Thyroid gland (tissue), 4 donors: ENCODE measurements around the gene S100A7A.

Experiments
- CTCF ChIP-seq, 6 experiments: fragments of 200-600 bp in 3 of 6; fragments of 450-650 bp in 3 of 6; sonication (generic) in 3 of 6; IDR thresholded peaks; one replicate each; pipeline ENCODE4 v1.5.1; 2016 to 2019; ENCODE audit warnings: antibody characterized with exemption in 6 of 6, mild to moderate bottlenecking in 2 of 6, inconsistent platforms in 1 of 6, moderate library complexity in 1 of 6
- POLR2A ChIP-seq, 2 donors: fragments of 450-650 bp; IDR thresholded peaks; one replicate each; pipeline ENCODE4 v1.6.1; 2017; ENCODE audit warnings: antibody characterized with exemption in 2 of 2, mild to moderate bottlenecking in 2 of 2, moderate library complexity in 1 of 2

GRCh38 chr1:153374071-153374470 is 42.2 kb upstream of the S100A7A start:
- TF ChIP-seq POLR2A (IDR thresholded peaks at IDR 0.05) = no peak
- no peak for TF ChIP-seq CTCF (IDR thresholded peaks at IDR 0.05)
